IMR-90 (cell line): ENCODE data around the gene TMPRSS11B.

Source experiments
- CTCF ChIP-seq: conservative IDR thresholded peaks from 2 replicates; pipeline ENCODE4 v1.5.1; 2012; ENCODE audit warnings: mild to moderate bottlenecking, low read depth, low read length, improper control_type of control experiment
- MAFK ChIP-seq: IDR thresholded peaks from 2 replicates; pipeline ENCODE4 v1.6.1; 2012; ENCODE audit warnings: low read depth, low read length, improper control_type of control experiment
- POLR2A ChIP-seq: IDR thresholded peaks from 2 replicates; pipeline ENCODE4 v1.6.1; 2012; ENCODE audit warnings: mild to moderate bottlenecking, low read depth, low read length

DNA sequence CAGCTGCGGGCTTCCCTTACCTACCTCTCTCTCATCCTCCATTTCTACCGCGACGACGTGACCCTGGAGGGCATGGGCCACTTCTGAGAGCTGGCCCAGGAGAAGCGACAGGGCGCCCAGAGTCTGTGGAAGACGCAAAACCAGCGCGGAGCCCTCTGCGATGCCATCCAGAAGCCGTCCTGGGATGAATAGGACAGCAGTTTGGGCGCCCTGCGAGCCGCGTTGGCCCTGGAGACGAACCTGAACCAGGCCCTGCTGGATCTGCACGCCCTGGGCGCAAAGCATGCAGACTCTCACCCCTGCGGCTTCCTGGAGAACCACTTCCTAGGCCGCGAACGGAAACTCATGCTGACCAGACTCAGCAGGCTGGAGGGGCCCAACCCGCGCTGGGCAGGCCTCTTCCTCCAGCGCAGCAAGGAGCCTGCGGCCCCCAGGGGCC is 63.1 kb downstream of the TMPRSS11B start:
- TF ChIP-seq CTCF (no peak), POLR2A (no peak), MAFK (no peak)
